ENCODE data around the gene KHDC1.

KHDC1 gene

DNA sequence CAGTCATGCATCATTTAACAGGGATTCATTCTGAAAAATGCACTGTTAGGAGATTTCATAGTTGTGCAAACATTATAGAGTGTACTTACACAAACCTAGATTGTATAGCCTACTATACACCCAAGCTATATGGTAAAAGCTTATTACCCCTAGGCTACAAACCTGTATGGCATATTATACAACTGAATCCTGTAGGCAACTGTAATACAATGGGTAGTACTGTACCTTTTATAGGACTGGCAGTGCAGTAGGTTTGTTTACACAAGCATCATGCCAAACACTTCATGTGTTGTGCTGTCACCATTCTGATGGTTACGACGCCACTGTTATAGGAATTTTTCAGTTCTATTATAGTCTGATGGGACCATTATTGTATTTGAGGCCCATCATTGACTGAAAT is 39.3 kb upstream of the KHDC1 start:
- Histone ChIP-seq H3K4me1 (ENCODE audit: control insufficient read depth, insufficient read depth, low read length) (no peaks in the 10 kb centered on the region), H3K4me3 (ENCODE audit: low read depth, low read length) (no peak overlapping the region), H3K36me3 (ENCODE audit: control insufficient read depth in 2 of 2, insufficient read depth in 1 of 2, low read length in 2 of 2) (peaks cover 20% of the 10 kb centered on the region in 2 experiments; a peak in 2 of 3 replicates), H3K27ac (ENCODE audit: extremely low read depth, low read depth, low read length) (no peak overlapping the region), H3K9me3 (ENCODE audit: control insufficient read depth, insufficient read depth, low read depth, low read length) (no peaks in the 10 kb centered on the region)
- TF ChIP-seq ZNF658 (tag by site-specific recombination; IDR thresholded peaks at IDR 0.05) (no peak), ZNF112 (tag by site-specific recombination; IDR thresholded peaks at IDR 0.05) (no peak), ZNF292 (tag by site-specific recombination; IDR thresholded peaks at IDR 0.05; ENCODE audit: borderline replicate concordance, low read depth) (no peak), ZNF354C (tag by site-specific recombination; IDR thresholded peaks at IDR 0.05; ENCODE audit: borderline replicate concordance, low read depth) (no peak), SP3 (tag by site-specific recombination; IDR thresholded peaks at IDR 0.05) (no peak), ZNF335 (tag by site-specific recombination; conservative IDR thresholded peaks at IDR 0.05) (no peak), ZNF416 (tag by site-specific recombination; IDR thresholded peaks at IDR 0.05) (no peak), ZFHX2 (tag by site-specific recombination; conservative IDR thresholded peaks at IDR 0.05) (no peak), PBX3 (CRISPR knock-in tag; IDR thresholded peaks at IDR 0.05) (no peak), ZSCAN4 (tag by site-specific recombination; IDR thresholded peaks at IDR 0.05) (no peak), ZNF701 (tag by site-specific recombination; IDR thresholded peaks at IDR 0.05) (no peak), ZNF362 (tag by site-specific recombination; IDR thresholded peaks at IDR 0.05) (no peak), ZNF521 (tag by site-specific recombination; IDR thresholded peaks at IDR 0.05) (no peak), ZNF350 (tag by site-specific recombination; IDR thresholded peaks at IDR 0.05) (no peak)
- TF ChIP-seq, protein P1, sequence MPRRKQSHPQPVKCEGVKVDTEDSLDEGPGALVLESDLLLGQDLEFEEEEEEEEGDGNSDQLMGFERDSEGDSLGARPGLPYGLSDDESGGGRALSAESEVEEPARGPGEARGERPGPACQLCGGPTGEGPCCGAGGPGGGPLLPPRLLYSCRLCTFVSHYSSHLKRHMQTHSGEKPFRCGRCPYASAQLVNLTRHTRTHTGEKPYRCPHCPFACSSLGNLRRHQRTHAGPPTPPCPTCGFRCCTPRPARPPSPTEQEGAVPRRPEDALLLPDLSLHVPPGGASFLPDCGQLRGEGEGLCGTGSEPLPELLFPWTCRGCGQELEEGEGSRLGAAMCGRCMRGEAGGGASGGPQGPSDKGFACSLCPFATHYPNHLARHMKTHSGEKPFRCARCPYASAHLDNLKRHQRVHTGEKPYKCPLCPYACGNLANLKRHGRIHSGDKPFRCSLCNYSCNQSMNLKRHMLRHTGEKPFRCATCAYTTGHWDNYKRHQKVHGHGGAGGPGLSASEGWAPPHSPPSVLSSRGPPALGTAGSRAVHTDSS (tag by site-specific recombination; IDR thresholded peaks at IDR 0.05), result no peak
- TF ChIP-seq, protein P2, sequence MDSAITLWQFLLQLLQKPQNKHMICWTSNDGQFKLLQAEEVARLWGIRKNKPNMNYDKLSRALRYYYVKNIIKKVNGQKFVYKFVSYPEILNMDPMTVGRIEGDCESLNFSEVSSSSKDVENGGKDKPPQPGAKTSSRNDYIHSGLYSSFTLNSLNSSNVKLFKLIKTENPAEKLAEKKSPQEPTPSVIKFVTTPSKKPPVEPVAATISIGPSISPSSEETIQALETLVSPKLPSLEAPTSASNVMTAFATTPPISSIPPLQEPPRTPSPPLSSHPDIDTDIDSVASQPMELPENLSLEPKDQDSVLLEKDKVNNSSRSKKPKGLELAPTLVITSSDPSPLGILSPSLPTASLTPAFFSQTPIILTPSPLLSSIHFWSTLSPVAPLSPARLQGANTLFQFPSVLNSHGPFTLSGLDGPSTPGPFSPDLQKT (IDR thresholded peaks at IDR 0.05; ENCODE audit: borderline replicate concordance, low read depth, low read length), result no peak
- TF ChIP-seq, protein P3, sequence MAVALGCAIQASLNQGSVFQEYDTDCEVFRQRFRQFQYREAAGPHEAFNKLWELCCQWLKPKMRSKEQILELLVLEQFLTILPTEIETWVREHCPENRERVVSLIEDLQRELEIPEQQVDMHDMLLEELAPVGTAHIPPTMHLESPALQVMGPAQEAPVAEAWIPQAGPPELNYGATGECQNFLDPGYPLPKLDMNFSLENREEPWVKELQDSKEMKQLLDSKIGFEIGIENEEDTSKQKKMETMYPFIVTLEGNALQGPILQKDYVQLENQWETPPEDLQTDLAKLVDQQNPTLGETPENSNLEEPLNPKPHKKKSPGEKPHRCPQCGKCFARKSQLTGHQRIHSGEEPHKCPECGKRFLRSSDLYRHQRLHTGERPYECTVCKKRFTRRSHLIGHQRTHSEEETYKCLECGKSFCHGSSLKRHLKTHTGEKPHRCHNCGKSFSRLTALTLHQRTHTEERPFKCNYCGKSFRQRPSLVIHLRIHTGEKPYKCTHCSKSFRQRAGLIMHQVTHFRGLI (tag by site-specific recombination; IDR thresholded peaks at IDR 0.05), result no peak
- TF ChIP-seq, protein P4, sequence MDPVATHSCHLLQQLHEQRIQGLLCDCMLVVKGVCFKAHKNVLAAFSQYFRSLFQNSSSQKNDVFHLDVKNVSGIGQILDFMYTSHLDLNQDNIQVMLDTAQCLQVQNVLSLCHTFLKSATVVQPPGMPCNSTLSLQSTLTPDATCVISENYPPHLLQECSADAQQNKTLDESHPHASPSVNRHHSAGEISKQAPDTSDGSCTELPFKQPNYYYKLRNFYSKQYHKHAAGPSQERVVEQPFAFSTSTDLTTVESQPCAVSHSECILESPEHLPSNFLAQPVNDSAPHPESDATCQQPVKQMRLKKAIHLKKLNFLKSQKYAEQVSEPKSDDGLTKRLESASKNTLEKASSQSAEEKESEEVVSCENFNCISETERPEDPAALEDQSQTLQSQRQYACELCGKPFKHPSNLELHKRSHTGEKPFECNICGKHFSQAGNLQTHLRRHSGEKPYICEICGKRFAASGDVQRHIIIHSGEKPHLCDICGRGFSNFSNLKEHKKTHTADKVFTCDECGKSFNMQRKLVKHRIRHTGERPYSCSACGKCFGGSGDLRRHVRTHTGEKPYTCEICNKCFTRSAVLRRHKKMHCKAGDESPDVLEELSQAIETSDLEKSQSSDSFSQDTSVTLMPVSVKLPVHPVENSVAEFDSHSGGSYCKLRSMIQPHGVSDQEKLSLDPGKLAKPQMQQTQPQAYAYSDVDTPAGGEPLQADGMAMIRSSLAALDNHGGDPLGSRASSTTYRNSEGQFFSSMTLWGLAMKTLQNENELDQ (tag by site-specific recombination; IDR thresholded peaks at IDR 0.05; ENCODE audit: low read depth), result no peak
- CTCF ChIA-PET, result interaction anchor here (0.6 kb wide), 1 partner anchor 1060 kb away, joined by 3 read pairs; no protein-coding TSS in a partner anchor
- POLR2A ChIA-PET, result no interaction called here

Measured in HEK293 (cell line).